COLO668 (cell line): Measurements from ENCODE around the gene PAPPA.

Source experiments
- DNase-seq: peaks from one replicate; lab custom pipeline; 2025; ENCODE audit not compliant: unreplicated experiment; lab: John Stamatoyannopoulos, UW

The PAPPA gene

GRCh38 chr9:116181853-116182610 lies 28.4 kb downstream of the PAPPA start:
- DNase-seq: no peak

GRCh38 chr9:116182876-116183275 lies 29.3 kb downstream of the PAPPA start:
- no peak for DNase-seq

- no peak for DNase-seq
These were observed 34.1 kb downstream of the PAPPA start for GRCh38 chr9:116187570-116188170.

- no peak for DNase-seq
These were observed 36.1 kb downstream of the PAPPA start for GRCh38 chr9:116189683-116190082.

GRCh38 chr9:116190637-116191396 lies 37.2 kb downstream of the PAPPA start:
- no peak for DNase-seq

- no peak for DNase-seq
These were observed 38.2 kb downstream of the PAPPA start for GRCh38 chr9:116191576-116192415.

GRCh38 chr9:116193636-116194035 lies 40.0 kb downstream of the PAPPA start:
- DNase-seq: no peak

- DNase-seq: no peak
These were observed 43.2 kb downstream of the PAPPA start for GRCh38 chr9:116196806-116197205.

GRCh38 chr9:116198344-116198743 lies 44.8 kb downstream of the PAPPA start:
- DNase-seq: no peak

- no peak for DNase-seq
These were observed 48.8 kb downstream of the PAPPA start for GRCh38 chr9:116202219-116202912.

GRCh38 chr9:116204252-116204882 lies 50.8 kb downstream of the PAPPA start:
- no peak for DNase-seq

GRCh38 chr9:116207371-116208111 lies 54.0 kb downstream of the PAPPA start:
- no peak for DNase-seq

- no peak for DNase-seq
These were observed 55.0 kb downstream of the PAPPA start for GRCh38 chr9:116208417-116209232.

GRCh38 chr9:116209414-116210116 lies 56.0 kb downstream of the PAPPA start:
- no peak for DNase-seq

GRCh38 chr9:116212986-116213692 lies 59.5 kb downstream of the PAPPA start:
- DNase-seq: no peak

GRCh38 chr9:116213693-116214047 lies 60.1 kb downstream of the PAPPA start:
- DNase-seq: no peak

- no peak for DNase-seq
These were observed 64.8 kb downstream of the PAPPA start for GRCh38 chr9:116218399-116218798.
